SK-N-SH treated with all-trans-retinoic acid at 6 μM for 48 hours (cell line): ENCODE data around the gene PAX5.

Source experiments
- ATAC-seq: fragments of 200-7000 bp; cut with Tn5 transposase; 3 replicates; pipeline ENCODE4 v1.9.1; 2020; ENCODE audit warnings: mild to moderate bottlenecking, moderate library complexity
- ARNTL ChIP-seq: fragments of 450-650 bp; formaldehyde crosslinking; IDR thresholded peaks from 2 replicates; pipeline ENCODE4 v1.5.0; 2020; ENCODE audit warnings: low read depth, mild to moderate bottlenecking, moderate library complexity, borderline replicate concordance
- BACH2 ChIP-seq: fragments of 250-450 bp; sonication (Bioruptor Pico); IDR thresholded peaks from 2 replicates; pipeline ENCODE4 v1.9.0; 2021; ENCODE audit warnings: mild to moderate bottlenecking, borderline replicate concordance
- CSDC2 ChIP-seq: fragments of 250-450 bp; sonication (Bioruptor Pico); IDR thresholded peaks from 2 replicates; pipeline ENCODE4 v1.5.0; 2020; ENCODE audit warnings: mild to moderate bottlenecking, moderate library complexity
- ESRRG ChIP-seq: fragments of 250-450 bp; sonication (Bioruptor Pico); IDR thresholded peaks from 2 replicates; pipeline ENCODE4 v1.6.1; 2021; ENCODE audit warnings: mild to moderate bottlenecking
- GLIS3 ChIP-seq: fragments of 250-450 bp; sonication (Bioruptor Pico); IDR thresholded peaks from 2 replicates; pipeline ENCODE4 v1.5.0; 2020; ENCODE audit warnings: mild to moderate bottlenecking, moderate library complexity
- ISL1 ChIP-seq: fragments of 250-450 bp; sonication (Bioruptor Pico); IDR thresholded peaks from 2 replicates; pipeline ENCODE4 v2.1.2; 2022; ENCODE audit warnings: mild to moderate bottlenecking, moderate library complexity
- OSR1 ChIP-seq: fragments of 250-450 bp; sonication (Bioruptor Pico); IDR thresholded peaks from 2 replicates; pipeline ENCODE4 v1.8.0; 2022; ENCODE audit warnings: moderate library complexity, mild to moderate bottlenecking, inconsistent platforms
- PPARA ChIP-seq: fragments of 250-450 bp; sonication (Bioruptor Pico); IDR thresholded peaks from 2 replicates; pipeline ENCODE4 v1.5.0; 2020; ENCODE audit warnings: mild to moderate bottlenecking, borderline replicate concordance
- RARB ChIP-seq: fragments of 250-450 bp; sonication (Bioruptor Pico); IDR thresholded peaks from 2 replicates; pipeline ENCODE4 v1.8.0; 2021; ENCODE audit warnings: mild to moderate bottlenecking, moderate library complexity
- SNAI2 ChIP-seq: fragments of 250-450 bp; sonication (Bioruptor Pico); IDR thresholded peaks from 2 replicates; pipeline ENCODE4 v1.5.0; 2020; ENCODE audit warnings: mild to moderate bottlenecking, moderate library complexity
- TCF4 ChIP-seq: fragments of 250-450 bp; sonication (Bioruptor Pico); IDR thresholded peaks from 2 replicates; pipeline ENCODE4 v1.8.0; 2021; ENCODE audit warnings: mild to moderate bottlenecking, moderate library complexity, borderline replicate concordance
- TOX ChIP-seq: fragments of 250-450 bp; sonication (Bioruptor Pico); IDR thresholded peaks from 2 replicates; pipeline ENCODE4 v1.8.0; 2021; ENCODE audit warnings: mild to moderate bottlenecking, moderate library complexity, borderline replicate concordance
- ZC3H10 ChIP-seq: fragments of 250-450 bp; sonication (Bioruptor Pico); IDR thresholded peaks from 2 replicates; pipeline ENCODE4 v1.5.1; 2021; ENCODE audit warnings: mild to moderate bottlenecking, moderate library complexity
- ZFP3 ChIP-seq: fragments of 250-450 bp; sonication (Bioruptor Pico); IDR thresholded peaks from 2 replicates; pipeline ENCODE4 v1.5.0; 2020; ENCODE audit warnings: mild to moderate bottlenecking, moderate library complexity
- ZFP30 ChIP-seq: fragments of 450-650 bp; formaldehyde crosslinking; IDR thresholded peaks from 2 replicates; pipeline ENCODE4 v1.5.0; 2022; ENCODE audit warnings: mild to moderate bottlenecking, moderate library complexity
- ZNF565 ChIP-seq: fragments of 450-650 bp; formaldehyde crosslinking; conservative IDR thresholded peaks from 2 replicates; pipeline ENCODE4 v1.5.0; 2020; ENCODE audit warnings: low read depth, mild to moderate bottlenecking, moderate library complexity
- ZNF70 ChIP-seq: fragments of 450-650 bp; formaldehyde crosslinking; IDR thresholded peaks from 2 replicates; pipeline ENCODE4 v1.5.0; 2020; ENCODE audit warnings: mild to moderate bottlenecking, moderate library complexity
- ZNF8 ChIP-seq: fragments of 450-650 bp; formaldehyde crosslinking; IDR thresholded peaks from 2 replicates; pipeline ENCODE4 v1.5.0; 2020; ENCODE audit warnings: mild to moderate bottlenecking, moderate library complexity
- TF ChIP-seq, protein P1 (sequence below): fragments of 250-450 bp; sonication (Bioruptor Pico); IDR thresholded peaks from 2 replicates; pipeline ENCODE4 v1.5.1; 2021; ENCODE audit warnings: mild to moderate bottlenecking, moderate library complexity
- TF ChIP-seq, protein P2 (sequence below): fragments of 250-450 bp; sonication (Bioruptor Pico); IDR thresholded peaks from 2 replicates; pipeline ENCODE4 v1.8.0; 2021; ENCODE audit warnings: low read depth, mild to moderate bottlenecking, moderate library complexity, borderline replicate concordance
- TF ChIP-seq, protein P3 (sequence below): fragments of 250-450 bp; sonication (Bioruptor Pico); IDR thresholded peaks from 2 replicates; pipeline ENCODE4 v1.8.0; 2020; ENCODE audit warnings: mild to moderate bottlenecking, moderate library complexity, borderline replicate concordance
- TF ChIP-seq, protein P4 (sequence below): fragments of 250-450 bp; sonication (Bioruptor Pico); IDR thresholded peaks from 2 replicates; pipeline ENCODE4 v1.5.0; 2020; ENCODE audit warnings: mild to moderate bottlenecking, moderate library complexity
- TF ChIP-seq, protein P5 (sequence below): fragments of 250-450 bp; sonication (Bioruptor Pico); IDR thresholded peaks from 2 replicates; pipeline ENCODE4 v1.5.1; 2020; ENCODE audit warnings: low read depth, mild to moderate bottlenecking, moderate library complexity

PAX5 gene

DNA sequence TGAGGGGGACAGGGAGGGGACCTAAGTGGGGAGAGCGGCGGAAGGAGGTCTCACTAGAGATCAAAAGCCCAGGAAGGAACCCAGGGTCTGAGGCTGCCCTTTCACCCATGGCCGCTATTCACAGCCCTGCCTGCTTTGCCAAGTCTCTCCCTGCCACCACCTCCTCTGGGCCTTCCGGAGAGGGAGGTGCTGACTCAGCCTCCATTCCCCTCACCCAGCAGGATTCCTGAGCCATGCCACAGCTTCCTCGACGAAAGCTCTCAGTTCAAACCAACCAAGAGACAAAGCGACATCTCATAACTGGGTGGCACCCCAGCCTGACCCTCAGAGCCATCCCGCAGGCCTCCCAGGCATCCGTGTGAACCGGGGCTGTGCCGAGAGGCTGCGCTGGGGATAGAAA is 36.7 kb downstream of the PAX5 start:
- ATAC-seq: peak; percentile 20; the same call in 2 of the 3 replicates

DNA sequence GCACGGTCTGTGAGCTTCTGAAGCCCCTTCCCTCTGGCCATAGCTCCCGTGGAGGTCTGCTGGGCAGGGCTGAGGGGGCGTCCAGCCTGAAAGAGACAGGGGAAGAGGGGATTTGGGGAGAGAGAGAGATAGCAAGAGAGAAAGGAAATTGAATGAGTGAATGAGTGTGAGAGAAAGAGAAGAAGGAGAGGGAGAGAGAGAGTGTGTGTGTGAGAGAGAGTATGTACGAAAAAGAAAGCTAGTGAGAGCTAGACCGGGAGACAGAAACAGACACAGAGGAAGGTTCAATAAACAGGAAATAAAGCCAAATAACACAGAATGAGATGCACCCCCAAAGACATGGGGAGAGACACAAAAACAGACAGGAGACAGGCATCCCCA is 37.4 kb downstream of the PAX5 start:
- TF ChIP-seq PPARA (CRISPR knock-in tag): no peak
- TF ChIP-seq, protein P1, sequence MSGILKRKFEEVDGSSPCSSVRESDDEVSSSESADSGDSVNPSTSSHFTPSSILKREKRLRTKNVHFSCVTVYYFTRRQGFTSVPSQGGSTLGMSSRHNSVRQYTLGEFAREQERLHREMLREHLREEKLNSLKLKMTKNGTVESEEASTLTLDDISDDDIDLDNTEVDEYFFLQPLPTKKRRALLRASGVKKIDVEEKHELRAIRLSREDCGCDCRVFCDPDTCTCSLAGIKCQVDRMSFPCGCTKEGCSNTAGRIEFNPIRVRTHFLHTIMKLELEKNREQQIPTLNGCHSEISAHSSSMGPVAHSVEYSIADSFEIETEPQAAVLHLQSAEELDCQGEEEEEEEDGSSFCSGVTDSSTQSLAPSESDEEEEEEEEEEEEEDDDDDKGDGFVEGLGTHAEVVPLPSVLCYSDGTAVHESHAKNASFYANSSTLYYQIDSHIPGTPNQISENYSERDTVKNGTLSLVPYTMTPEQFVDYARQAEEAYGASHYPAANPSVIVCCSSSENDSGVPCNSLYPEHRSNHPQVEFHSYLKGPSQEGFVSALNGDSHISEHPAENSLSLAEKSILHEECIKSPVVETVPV: no peak
- TF ChIP-seq ESRRG: no peak
- TF ChIP-seq ARNTL (CRISPR knock-in tag): no peak
- TF ChIP-seq, protein P2, sequence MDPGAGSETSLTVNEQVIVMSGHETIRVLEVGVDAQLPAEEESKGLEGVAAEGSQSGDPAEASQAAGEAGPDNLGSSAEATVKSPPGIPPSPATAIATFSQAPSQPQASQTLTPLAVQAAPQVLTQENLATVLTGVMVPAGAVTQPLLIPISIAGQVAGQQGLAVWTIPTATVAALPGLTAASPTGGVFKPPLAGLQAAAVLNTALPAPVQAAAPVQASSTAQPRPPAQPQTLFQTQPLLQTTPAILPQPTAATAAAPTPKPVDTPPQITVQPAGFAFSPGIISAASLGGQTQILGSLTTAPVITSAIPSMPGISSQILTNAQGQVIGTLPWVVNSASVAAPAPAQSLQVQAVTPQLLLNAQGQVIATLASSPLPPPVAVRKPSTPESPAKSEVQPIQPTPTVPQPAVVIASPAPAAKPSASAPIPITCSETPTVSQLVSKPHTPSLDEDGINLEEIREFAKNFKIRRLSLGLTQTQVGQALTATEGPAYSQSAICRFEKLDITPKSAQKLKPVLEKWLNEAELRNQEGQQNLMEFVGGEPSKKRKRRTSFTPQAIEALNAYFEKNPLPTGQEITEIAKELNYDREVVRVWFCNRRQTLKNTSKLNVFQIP (CRISPR knock-in tag): no peak
- no peak for TF ChIP-seq BACH2
- TF ChIP-seq ZNF565 (CRISPR knock-in tag): no peak
- no peak for TF ChIP-seq OSR1 (CRISPR knock-in tag)
- TF ChIP-seq RARB: no peak
- TF ChIP-seq GLIS3 (CRISPR knock-in tag): no peak
- no peak for TF ChIP-seq ZC3H10 (CRISPR knock-in tag)
- no peak for TF ChIP-seq CSDC2 (CRISPR knock-in tag)
- TF ChIP-seq TOX (CRISPR knock-in tag): no peak
- TF ChIP-seq ISL1: no peak
- TF ChIP-seq, protein P3, sequence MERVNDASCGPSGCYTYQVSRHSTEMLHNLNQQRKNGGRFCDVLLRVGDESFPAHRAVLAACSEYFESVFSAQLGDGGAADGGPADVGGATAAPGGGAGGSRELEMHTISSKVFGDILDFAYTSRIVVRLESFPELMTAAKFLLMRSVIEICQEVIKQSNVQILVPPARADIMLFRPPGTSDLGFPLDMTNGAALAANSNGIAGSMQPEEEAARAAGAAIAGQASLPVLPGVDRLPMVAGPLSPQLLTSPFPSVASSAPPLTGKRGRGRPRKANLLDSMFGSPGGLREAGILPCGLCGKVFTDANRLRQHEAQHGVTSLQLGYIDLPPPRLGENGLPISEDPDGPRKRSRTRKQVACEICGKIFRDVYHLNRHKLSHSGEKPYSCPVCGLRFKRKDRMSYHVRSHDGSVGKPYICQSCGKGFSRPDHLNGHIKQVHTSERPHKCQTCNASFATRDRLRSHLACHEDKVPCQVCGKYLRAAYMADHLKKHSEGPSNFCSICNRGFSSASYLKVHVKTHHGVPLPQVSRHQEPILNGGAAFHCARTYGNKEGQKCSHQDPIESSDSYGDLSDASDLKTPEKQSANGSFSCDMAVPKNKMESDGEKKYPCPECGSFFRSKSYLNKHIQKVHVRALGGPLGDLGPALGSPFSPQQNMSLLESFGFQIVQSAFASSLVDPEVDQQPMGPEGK: no peak
- ATAC-seq: no peak

More for the DNA sequence above, 36.7 kb downstream of the PAX5 start:
- TF ChIP-seq, protein P4, sequence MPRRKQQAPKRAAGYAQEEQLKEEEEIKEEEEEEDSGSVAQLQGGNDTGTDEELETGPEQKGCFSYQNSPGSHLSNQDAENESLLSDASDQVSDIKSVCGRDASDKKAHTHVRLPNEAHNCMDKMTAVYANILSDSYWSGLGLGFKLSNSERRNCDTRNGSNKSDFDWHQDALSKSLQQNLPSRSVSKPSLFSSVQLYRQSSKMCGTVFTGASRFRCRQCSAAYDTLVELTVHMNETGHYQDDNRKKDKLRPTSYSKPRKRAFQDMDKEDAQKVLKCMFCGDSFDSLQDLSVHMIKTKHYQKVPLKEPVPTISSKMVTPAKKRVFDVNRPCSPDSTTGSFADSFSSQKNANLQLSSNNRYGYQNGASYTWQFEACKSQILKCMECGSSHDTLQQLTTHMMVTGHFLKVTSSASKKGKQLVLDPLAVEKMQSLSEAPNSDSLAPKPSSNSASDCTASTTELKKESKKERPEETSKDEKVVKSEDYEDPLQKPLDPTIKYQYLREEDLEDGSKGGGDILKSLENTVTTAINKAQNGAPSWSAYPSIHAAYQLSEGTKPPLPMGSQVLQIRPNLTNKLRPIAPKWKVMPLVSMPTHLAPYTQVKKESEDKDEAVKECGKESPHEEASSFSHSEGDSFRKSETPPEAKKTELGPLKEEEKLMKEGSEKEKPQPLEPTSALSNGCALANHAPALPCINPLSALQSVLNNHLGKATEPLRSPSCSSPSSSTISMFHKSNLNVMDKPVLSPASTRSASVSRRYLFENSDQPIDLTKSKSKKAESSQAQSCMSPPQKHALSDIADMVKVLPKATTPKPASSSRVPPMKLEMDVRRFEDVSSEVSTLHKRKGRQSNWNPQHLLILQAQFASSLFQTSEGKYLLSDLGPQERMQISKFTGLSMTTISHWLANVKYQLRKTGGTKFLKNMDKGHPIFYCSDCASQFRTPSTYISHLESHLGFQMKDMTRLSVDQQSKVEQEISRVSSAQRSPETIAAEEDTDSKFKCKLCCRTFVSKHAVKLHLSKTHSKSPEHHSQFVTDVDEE (CRISPR knock-in tag): no peak

DNA sequence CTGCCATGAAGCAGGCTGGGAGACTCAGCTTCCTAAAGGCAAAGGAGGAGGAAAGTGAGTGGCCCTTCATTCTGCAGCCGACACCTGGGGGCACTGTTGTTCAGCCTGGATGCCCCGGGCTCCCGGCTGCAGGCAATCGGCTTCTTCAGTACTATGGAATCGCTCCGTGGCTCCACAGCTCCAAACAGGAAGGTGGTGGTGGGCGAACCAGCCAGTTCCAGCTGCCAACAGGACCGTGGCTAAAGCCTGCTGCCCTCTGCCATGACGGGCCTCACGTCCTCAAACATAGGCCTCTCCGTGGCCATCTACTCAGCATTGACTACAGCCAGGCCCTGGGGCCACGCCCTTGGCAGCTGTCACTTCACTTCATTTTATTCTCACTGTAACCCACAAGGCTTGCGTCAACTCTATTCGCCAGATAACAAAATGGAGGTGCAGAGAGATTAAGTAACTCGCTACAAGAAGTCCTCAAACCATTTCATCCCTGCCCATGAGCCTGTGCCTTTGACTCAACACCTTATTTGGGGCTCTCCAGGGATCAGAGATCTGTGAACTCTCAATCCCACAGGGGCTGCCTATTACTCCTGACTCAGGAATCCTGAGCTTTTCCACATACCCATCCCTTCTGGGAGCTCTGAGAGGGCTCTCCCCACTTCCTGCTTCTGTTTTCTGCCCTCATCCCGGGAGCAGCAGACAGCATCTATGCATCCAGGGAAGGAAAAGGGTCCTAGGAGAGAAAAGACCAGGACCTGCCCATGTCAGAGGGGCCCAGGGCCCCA is 38.0 kb downstream of the PAX5 start:
- no peak for TF ChIP-seq ZFP30
- TF ChIP-seq ZFP3 (CRISPR knock-in tag): no peak
- no peak for TF ChIP-seq ZNF70 (CRISPR knock-in tag)
- no peak for TF ChIP-seq ARNTL (CRISPR knock-in tag)
- no peak for TF ChIP-seq ZNF8 (CRISPR knock-in tag)
- TF ChIP-seq SNAI2 (CRISPR knock-in tag): no peak
- no peak for TF ChIP-seq TCF4 (CRISPR knock-in tag)
- TF ChIP-seq, protein P2 (CRISPR knock-in tag): no peak
- TF ChIP-seq, protein P4 (CRISPR knock-in tag): no peak
- TF ChIP-seq, protein P5, sequence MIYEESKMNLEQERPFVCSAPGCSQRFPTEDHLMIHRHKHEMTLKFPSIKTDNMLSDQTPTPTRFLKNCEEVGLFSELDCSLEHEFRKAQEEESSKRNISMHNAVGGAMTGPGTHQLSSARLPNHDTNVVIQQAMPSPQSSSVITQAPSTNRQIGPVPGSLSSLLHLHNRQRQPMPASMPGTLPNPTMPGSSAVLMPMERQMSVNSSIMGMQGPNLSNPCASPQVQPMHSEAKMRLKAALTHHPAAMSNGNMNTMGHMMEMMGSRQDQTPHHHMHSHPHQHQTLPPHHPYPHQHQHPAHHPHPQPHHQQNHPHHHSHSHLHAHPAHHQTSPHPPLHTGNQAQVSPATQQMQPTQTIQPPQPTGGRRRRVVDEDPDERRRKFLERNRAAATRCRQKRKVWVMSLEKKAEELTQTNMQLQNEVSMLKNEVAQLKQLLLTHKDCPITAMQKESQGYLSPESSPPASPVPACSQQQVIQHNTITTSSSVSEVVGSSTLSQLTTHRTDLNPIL: no peak
- TF ChIP-seq ESRRG: no peak
- no peak for TF ChIP-seq ZC3H10 (CRISPR knock-in tag)
- TF ChIP-seq RARB: no peak
- ATAC-seq: peak; percentile 90
